ENCODE data around the gene GYG2. TPM values are rescaled to one million over a fixed set of nuclear protein-coding genes. Genes with fewer than 3 reads are reported as not detected.
"Not testable (repeated sequence)": the region's sequence is repeated elsewhere in the genome, so short reads cannot be mapped to it uniquely, and the experiment has no call there.

Gene GYG2
- polyA plus RNA-seq, 1 donor: 13.2 TPM

- DNase-seq: no peak
- no peak overlapping the region for H3K4me3 ChIP-seq (ENCODE audit: low read length)
- H3K27ac ChIP-seq (ENCODE audit: low read length): no peak overlapping the region
- H3K36me3 ChIP-seq (ENCODE audit: control insufficient read depth, insufficient read depth, low read length): no peaks in the 10 kb centered on the region
- H3K4me1 ChIP-seq (ENCODE audit: control insufficient read depth, insufficient read depth, low read length): no peaks in the 10 kb centered on the region
- WGBS (ENCODE audit: insufficient coverage, low lambda C conversion rate): no CpG with 5 or more reads among the region's 7 CpGs
- no peaks in the 10 kb centered on the region for H3K9me3 ChIP-seq (ENCODE audit: control insufficient read depth, low read depth, low read length)
- no peaks in the 10 kb centered on the region for H3K27me3 ChIP-seq (ENCODE audit: control insufficient read depth, insufficient read depth, low read length)
Measured at GRCh38 chrX:2793752-2794151, 35.0 kb upstream of the GYG2 start.

- no peaks in the 10 kb centered on the region for H3K36me3 ChIP-seq (ENCODE audit: control insufficient read depth, insufficient read depth, low read length)
- no CpG with 5 or more reads among the region's 19 CpGs for WGBS (ENCODE audit: insufficient coverage, low lambda C conversion rate)
- DNase-seq: no peak
- H3K4me3 ChIP-seq (ENCODE audit: low read length): no peak overlapping the region
- no peaks in the 10 kb centered on the region for H3K4me1 ChIP-seq (ENCODE audit: control insufficient read depth, insufficient read depth, low read length)
- H3K27me3 ChIP-seq (ENCODE audit: control insufficient read depth, insufficient read depth, low read length): no peaks in the 10 kb centered on the region
- no peaks in the 10 kb centered on the region for H3K9me3 ChIP-seq (ENCODE audit: control insufficient read depth, low read depth, low read length)
- no peak overlapping the region for H3K27ac ChIP-seq (ENCODE audit: low read length)
Measured at GRCh38 chrX:2794336-2794735, 34.4 kb upstream of the GYG2 start.

- not testable (repeated sequence) for H3K9me3 ChIP-seq (ENCODE audit: control insufficient read depth, low read depth, low read length); H3K27ac ChIP-seq (ENCODE audit: low read length); DNase-seq; H3K4me3 ChIP-seq (ENCODE audit: low read length); H3K36me3 ChIP-seq (ENCODE audit: control insufficient read depth, insufficient read depth, low read length); H3K4me1 ChIP-seq (ENCODE audit: control insufficient read depth, insufficient read depth, low read length); H3K27me3 ChIP-seq (ENCODE audit: control insufficient read depth, insufficient read depth, low read length)
- no CpG with 5 or more reads among the region's 15 CpGs for WGBS (ENCODE audit: insufficient coverage, low lambda C conversion rate)
Measured at GRCh38 chrX:2796808-2797207, 31.9 kb upstream of the GYG2 start.

- Histone ChIP-seq H3K27me3 (ENCODE audit: control insufficient read depth, insufficient read depth, low read length) (no peaks in the 10 kb centered on the region), H3K4me1 (ENCODE audit: control insufficient read depth, insufficient read depth, low read length) (no peaks in the 10 kb centered on the region), H3K4me3 (ENCODE audit: low read length) (no peak overlapping the region), H3K27ac (ENCODE audit: low read length) (no peak overlapping the region), H3K36me3 (ENCODE audit: control insufficient read depth, insufficient read depth, low read length) (no peaks in the 10 kb centered on the region), H3K9me3 (ENCODE audit: control insufficient read depth, low read depth, low read length) (no peaks in the 10 kb centered on the region)
- no peak for DNase-seq
- no CpG with 5 or more reads among the region's 4 CpGs for WGBS (ENCODE audit: insufficient coverage, low lambda C conversion rate)
Measured at GRCh38 chrX:2799369-2799768, 29.4 kb upstream of the GYG2 start.

GRCh38 chrX:2799980-2800379 lies 28.8 kb upstream of the GYG2 start:
- WGBS (ENCODE audit: insufficient coverage, low lambda C conversion rate): no CpG with 5 or more reads among the region's 5 CpGs
- not testable (repeated sequence) for H3K4me1 ChIP-seq (ENCODE audit: control insufficient read depth, insufficient read depth, low read length); H3K27me3 ChIP-seq (ENCODE audit: control insufficient read depth, insufficient read depth, low read length); H3K9me3 ChIP-seq (ENCODE audit: control insufficient read depth, low read depth, low read length); H3K4me3 ChIP-seq (ENCODE audit: low read length); DNase-seq; H3K36me3 ChIP-seq (ENCODE audit: control insufficient read depth, insufficient read depth, low read length); H3K27ac ChIP-seq (ENCODE audit: low read length)

GRCh38 chrX:2801223-2801622 lies 27.5 kb upstream of the GYG2 start:
- H3K4me1 ChIP-seq (ENCODE audit: control insufficient read depth, insufficient read depth, low read length): no peaks in the 10 kb centered on the region
- H3K4me3 ChIP-seq (ENCODE audit: low read length): no peak overlapping the region
- no peaks in the 10 kb centered on the region for H3K9me3 ChIP-seq (ENCODE audit: control insufficient read depth, low read depth, low read length)
- no CpG with 5 or more reads among the region's 4 CpGs for WGBS (ENCODE audit: insufficient coverage, low lambda C conversion rate)
- no peak overlapping the region for H3K27ac ChIP-seq (ENCODE audit: low read length)
- no peak for DNase-seq
- H3K27me3 ChIP-seq (ENCODE audit: control insufficient read depth, insufficient read depth, low read length): no peaks in the 10 kb centered on the region
- no peaks in the 10 kb centered on the region for H3K36me3 ChIP-seq (ENCODE audit: control insufficient read depth, insufficient read depth, low read length)

GRCh38 chrX:2802376-2803090 lies 26.2 kb upstream of the GYG2 start:
- H3K4me1 ChIP-seq (ENCODE audit: control insufficient read depth, insufficient read depth, low read length); H3K27me3 ChIP-seq (ENCODE audit: control insufficient read depth, insufficient read depth, low read length); H3K9me3 ChIP-seq (ENCODE audit: control insufficient read depth, low read depth, low read length); H3K4me3 ChIP-seq (ENCODE audit: low read length); H3K27ac ChIP-seq (ENCODE audit: low read length); H3K36me3 ChIP-seq (ENCODE audit: control insufficient read depth, insufficient read depth, low read length): not testable (repeated sequence)
- no CpG with 5 or more reads among the region's 18 CpGs for WGBS (ENCODE audit: insufficient coverage, low lambda C conversion rate)
- DNase-seq: peak in 1 of 2 donors; percentile 23

GRCh38 chrX:2803486-2803885 lies 25.2 kb upstream of the GYG2 start:
- peak in 1 of 2 donors; percentile 27 for DNase-seq
- not testable (repeated sequence) for H3K36me3 ChIP-seq (ENCODE audit: control insufficient read depth, insufficient read depth, low read length); H3K9me3 ChIP-seq (ENCODE audit: control insufficient read depth, low read depth, low read length); H3K27me3 ChIP-seq (ENCODE audit: control insufficient read depth, insufficient read depth, low read length); H3K4me1 ChIP-seq (ENCODE audit: control insufficient read depth, insufficient read depth, low read length); H3K4me3 ChIP-seq (ENCODE audit: low read length); H3K27ac ChIP-seq (ENCODE audit: low read length)
- WGBS (ENCODE audit: insufficient coverage, low lambda C conversion rate): no CpG with 5 or more reads among the region's 8 CpGs

- H3K36me3 ChIP-seq (ENCODE audit: control insufficient read depth, insufficient read depth, low read length); H3K27me3 ChIP-seq (ENCODE audit: control insufficient read depth, insufficient read depth, low read length); H3K27ac ChIP-seq (ENCODE audit: low read length); H3K9me3 ChIP-seq (ENCODE audit: control insufficient read depth, low read depth, low read length); H3K4me3 ChIP-seq (ENCODE audit: low read length); DNase-seq; H3K4me1 ChIP-seq (ENCODE audit: control insufficient read depth, insufficient read depth, low read length): not testable (repeated sequence)
- WGBS (ENCODE audit: insufficient coverage, low lambda C conversion rate): no CpG with 5 or more reads among the region's 18 CpGs
Measured at GRCh38 chrX:2804106-2804843, 24.5 kb upstream of the GYG2 start.

- H3K36me3 ChIP-seq (ENCODE audit: control insufficient read depth, insufficient read depth, low read length); DNase-seq; H3K27me3 ChIP-seq (ENCODE audit: control insufficient read depth, insufficient read depth, low read length); H3K27ac ChIP-seq (ENCODE audit: low read length); H3K4me3 ChIP-seq (ENCODE audit: low read length); H3K9me3 ChIP-seq (ENCODE audit: control insufficient read depth, low read depth, low read length); H3K4me1 ChIP-seq (ENCODE audit: control insufficient read depth, insufficient read depth, low read length): not testable (repeated sequence)
- no CpG with 5 or more reads among the region's 20 CpGs for WGBS (ENCODE audit: insufficient coverage, low lambda C conversion rate)
Measured at GRCh38 chrX:2804858-2805257, 23.9 kb upstream of the GYG2 start.

GRCh38 chrX:2811271-2811670 lies 17.5 kb upstream of the GYG2 start:
- no CpG with 5 or more reads among the region's 5 CpGs for WGBS (ENCODE audit: insufficient coverage, low lambda C conversion rate)
- Histone ChIP-seq H3K4me3 (ENCODE audit: low read length) (no peak overlapping the region), H3K4me1 (ENCODE audit: control insufficient read depth, insufficient read depth, low read length) (no peaks in the 10 kb centered on the region), H3K9me3 (ENCODE audit: control insufficient read depth, low read depth, low read length) (no peaks in the 10 kb centered on the region), H3K27me3 (ENCODE audit: control insufficient read depth, insufficient read depth, low read length) (no peaks in the 10 kb centered on the region), H3K27ac (ENCODE audit: low read length) (no peak overlapping the region), H3K36me3 (ENCODE audit: control insufficient read depth, insufficient read depth, low read length) (no peaks in the 10 kb centered on the region)
- DNase-seq: no peak
